WTC11 (cell line): ENCODE measurements around the gene RIGI. TPM values are rescaled to one million over a fixed set of nuclear protein-coding genes. Genes with fewer than 3 reads are reported as not detected.

ENCODE experiments used
- ATAC-seq: fragments of 200-7000 bp; cut with Tn5 transposase; 2 replicates; pipeline ENCODE4 v1.10.0; 2021; ENCODE audit warnings: mild to moderate bottlenecking, moderate library complexity
- CTCF ChIA-PET: fragments of 300-600 bp; sonication (Branson Sonifier 250); formaldehyde crosslinking; loops from one replicate; lab custom pipeline; 2021; ENCODE audit warnings: antibody characterized with exemption; lab: Charles Lee
- POLR2A ChIA-PET: fragments of 350-600 bp; sonication (Branson Sonifier 250); formaldehyde crosslinking; loops from one replicate; lab custom pipeline; 2021; ENCODE audit warnings: antibody characterized with exemption; lab: Charles Lee
- DNase-seq: peaks from one replicate; pipeline ENCODE4 v3.0.0; 2021; ENCODE audit warnings: low spot score
- H3K27ac Mint-ChIP-seq: 2 replicates; pipeline ENCODE4 v1.8.0; 2021; ENCODE audit warnings: mixed read lengths
- H3K27me3 Mint-ChIP-seq: 2 replicates; pipeline ENCODE4 v1.8.0; 2021; ENCODE audit warnings: low read depth, mild to moderate bottlenecking, moderate library complexity, mixed read lengths
- H3K36me3 Mint-ChIP-seq: 2 replicates; pipeline ENCODE4 v1.8.0; 2021; ENCODE audit warnings: mixed read lengths
- H3K4me1 Mint-ChIP-seq: 2 replicates; pipeline ENCODE4 v1.8.0; 2022; ENCODE audit warnings: mixed read lengths
- H3K4me3 Mint-ChIP-seq: 2 replicates; pipeline ENCODE4 v1.8.0; 2021; ENCODE audit warnings: mild to moderate bottlenecking, moderate library complexity, mixed read lengths
- H3K9me3 Mint-ChIP-seq: 2 replicates; pipeline ENCODE4 v1.8.0; 2021; ENCODE audit warnings: mixed read lengths
- NR3C1 ChIP-seq: sonication (generic); formaldehyde crosslinking; conservative IDR thresholded peaks from 2 replicates; pipeline ENCODE4 v1.8.1; 2023; ENCODE audit warnings: low read depth, mild to moderate bottlenecking, missing genetic modification reagents
- OVOL2 ChIP-seq: fragments of 250-450 bp; sonication (Bioruptor Pico); IDR thresholded peaks from 2 replicates; pipeline ENCODE4 v1.9.0; 2021; ENCODE audit warnings: mild to moderate bottlenecking, borderline replicate concordance
- ZNF121 ChIP-seq: sonication (generic); formaldehyde crosslinking; IDR thresholded peaks from 2 replicates; pipeline ENCODE4 v1.8.0; 2023; ENCODE audit warnings: missing genetic modification reagents
- ZNF219 ChIP-seq: sonication (generic); formaldehyde crosslinking; IDR thresholded peaks from 2 replicates; pipeline ENCODE4 v1.8.0; 2023; ENCODE audit warnings: missing genetic modification reagents, mild to moderate bottlenecking, borderline replicate concordance
- ZNF263 ChIP-seq: sonication (generic); formaldehyde crosslinking; IDR thresholded peaks from 2 replicates; pipeline ENCODE4 v1.8.1; 2022; ENCODE audit warnings: low read depth, mild to moderate bottlenecking, moderate library complexity, missing genetic modification reagents
- ZNF317 ChIP-seq: sonication (generic); formaldehyde crosslinking; IDR thresholded peaks from 2 replicates; pipeline ENCODE4 v1.8.1; 2023; ENCODE audit warnings: low read depth, mild to moderate bottlenecking, moderate library complexity, missing genetic modification reagents, borderline replicate concordance
- total RNA-seq: library from RNA; stranded (reverse); gene quantifications from 3 replicates; pipeline ENCODE4 v1.2.3, GENCODE V29; 2021
- TF ChIP-seq, protein P1 (sequence below): sonication (generic); formaldehyde crosslinking; IDR thresholded peaks from 2 replicates; pipeline ENCODE4 v1.8.1; 2022; ENCODE audit warnings: low read depth, missing genetic modification reagents, borderline replicate concordance
- TF ChIP-seq, protein P2 (sequence below): fragments of 250-450 bp; sonication (Bioruptor Pico); IDR thresholded peaks from 2 replicates; pipeline ENCODE4 v1.9.0; 2021; ENCODE audit warnings: mild to moderate bottlenecking
- TF ChIP-seq, protein P3 (sequence below): sonication (generic); formaldehyde crosslinking; IDR thresholded peaks from 2 replicates; pipeline ENCODE4 v1.8.0; 2023; ENCODE audit warnings: mild to moderate bottlenecking, missing genetic modification reagents
- TF ChIP-seq, protein P4 (sequence below): sonication (generic); formaldehyde crosslinking; IDR thresholded peaks from 2 replicates; pipeline ENCODE4 v1.8.0; 2023; ENCODE audit warnings: missing genetic modification reagents, mild to moderate bottlenecking, borderline replicate concordance
- TF ChIP-seq, protein P5 (sequence below): sonication (generic); formaldehyde crosslinking; IDR thresholded peaks from 2 replicates; pipeline ENCODE4 v1.8.1; 2023; ENCODE audit warnings: mild to moderate bottlenecking, missing genetic modification reagents, borderline replicate concordance

The RIGI gene
- total RNA-seq, 1 experiment from 2014 or later, result 7.5 TPM

DNA sequence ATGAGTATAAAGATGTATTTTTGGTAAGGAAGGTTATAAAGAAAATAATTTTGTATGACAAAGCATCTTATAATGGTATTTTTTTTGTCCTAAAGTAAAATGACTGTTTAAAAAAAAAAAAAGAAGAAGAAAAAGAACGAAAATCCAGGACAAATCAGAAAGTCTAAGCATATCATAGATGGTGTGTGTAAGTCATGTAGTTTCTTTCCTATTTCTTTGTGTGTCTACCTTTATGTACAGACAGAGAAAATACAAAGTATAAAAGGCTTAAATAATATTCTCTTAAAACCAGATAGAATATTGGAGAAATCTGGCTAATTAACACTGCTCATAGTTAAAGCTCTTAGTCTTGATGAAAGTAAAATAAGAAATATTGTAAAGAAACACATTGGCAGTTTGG lies 7.7 kb downstream of the RIGI start:
- Mint-ChIP-seq H3K27ac (no peak overlapping the region), H3K27me3 (no peaks in the 10 kb centered on the region; the same call in 1 of the 2 replicates), H3K4me1 (no peaks in the 10 kb centered on the region), H3K9me3 (peaks cover 72% of the 10 kb centered on the region), H3K4me3 (no peak overlapping the region), H3K36me3 (peaks cover 88% of the 10 kb centered on the region)
- POLR2A ChIA-PET, result no interaction called here
- no peak for ATAC-seq
- no peak for DNase-seq
- TF ChIP-seq, protein P1, sequence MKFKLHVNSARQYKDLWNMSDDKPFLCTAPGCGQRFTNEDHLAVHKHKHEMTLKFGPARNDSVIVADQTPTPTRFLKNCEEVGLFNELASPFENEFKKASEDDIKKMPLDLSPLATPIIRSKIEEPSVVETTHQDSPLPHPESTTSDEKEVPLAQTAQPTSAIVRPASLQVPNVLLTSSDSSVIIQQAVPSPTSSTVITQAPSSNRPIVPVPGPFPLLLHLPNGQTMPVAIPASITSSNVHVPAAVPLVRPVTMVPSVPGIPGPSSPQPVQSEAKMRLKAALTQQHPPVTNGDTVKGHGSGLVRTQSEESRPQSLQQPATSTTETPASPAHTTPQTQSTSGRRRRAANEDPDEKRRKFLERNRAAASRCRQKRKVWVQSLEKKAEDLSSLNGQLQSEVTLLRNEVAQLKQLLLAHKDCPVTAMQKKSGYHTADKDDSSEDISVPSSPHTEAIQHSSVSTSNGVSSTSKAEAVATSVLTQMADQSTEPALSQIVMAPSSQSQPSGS, result no peak
- no peak for TF ChIP-seq ZNF121 (CRISPR knock-in tag)
- no peak for TF ChIP-seq NR3C1 (CRISPR knock-in tag)
- TF ChIP-seq, protein P2, sequence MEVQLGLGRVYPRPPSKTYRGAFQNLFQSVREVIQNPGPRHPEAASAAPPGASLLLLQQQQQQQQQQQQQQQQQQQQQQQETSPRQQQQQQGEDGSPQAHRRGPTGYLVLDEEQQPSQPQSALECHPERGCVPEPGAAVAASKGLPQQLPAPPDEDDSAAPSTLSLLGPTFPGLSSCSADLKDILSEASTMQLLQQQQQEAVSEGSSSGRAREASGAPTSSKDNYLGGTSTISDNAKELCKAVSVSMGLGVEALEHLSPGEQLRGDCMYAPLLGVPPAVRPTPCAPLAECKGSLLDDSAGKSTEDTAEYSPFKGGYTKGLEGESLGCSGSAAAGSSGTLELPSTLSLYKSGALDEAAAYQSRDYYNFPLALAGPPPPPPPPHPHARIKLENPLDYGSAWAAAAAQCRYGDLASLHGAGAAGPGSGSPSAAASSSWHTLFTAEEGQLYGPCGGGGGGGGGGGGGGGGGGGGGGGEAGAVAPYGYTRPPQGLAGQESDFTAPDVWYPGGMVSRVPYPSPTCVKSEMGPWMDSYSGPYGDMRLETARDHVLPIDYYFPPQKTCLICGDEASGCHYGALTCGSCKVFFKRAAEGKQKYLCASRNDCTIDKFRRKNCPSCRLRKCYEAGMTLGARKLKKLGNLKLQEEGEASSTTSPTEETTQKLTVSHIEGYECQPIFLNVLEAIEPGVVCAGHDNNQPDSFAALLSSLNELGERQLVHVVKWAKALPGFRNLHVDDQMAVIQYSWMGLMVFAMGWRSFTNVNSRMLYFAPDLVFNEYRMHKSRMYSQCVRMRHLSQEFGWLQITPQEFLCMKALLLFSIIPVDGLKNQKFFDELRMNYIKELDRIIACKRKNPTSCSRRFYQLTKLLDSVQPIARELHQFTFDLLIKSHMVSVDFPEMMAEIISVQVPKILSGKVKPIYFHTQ (CRISPR knock-in tag), result no peak
- TF ChIP-seq, protein P3, sequence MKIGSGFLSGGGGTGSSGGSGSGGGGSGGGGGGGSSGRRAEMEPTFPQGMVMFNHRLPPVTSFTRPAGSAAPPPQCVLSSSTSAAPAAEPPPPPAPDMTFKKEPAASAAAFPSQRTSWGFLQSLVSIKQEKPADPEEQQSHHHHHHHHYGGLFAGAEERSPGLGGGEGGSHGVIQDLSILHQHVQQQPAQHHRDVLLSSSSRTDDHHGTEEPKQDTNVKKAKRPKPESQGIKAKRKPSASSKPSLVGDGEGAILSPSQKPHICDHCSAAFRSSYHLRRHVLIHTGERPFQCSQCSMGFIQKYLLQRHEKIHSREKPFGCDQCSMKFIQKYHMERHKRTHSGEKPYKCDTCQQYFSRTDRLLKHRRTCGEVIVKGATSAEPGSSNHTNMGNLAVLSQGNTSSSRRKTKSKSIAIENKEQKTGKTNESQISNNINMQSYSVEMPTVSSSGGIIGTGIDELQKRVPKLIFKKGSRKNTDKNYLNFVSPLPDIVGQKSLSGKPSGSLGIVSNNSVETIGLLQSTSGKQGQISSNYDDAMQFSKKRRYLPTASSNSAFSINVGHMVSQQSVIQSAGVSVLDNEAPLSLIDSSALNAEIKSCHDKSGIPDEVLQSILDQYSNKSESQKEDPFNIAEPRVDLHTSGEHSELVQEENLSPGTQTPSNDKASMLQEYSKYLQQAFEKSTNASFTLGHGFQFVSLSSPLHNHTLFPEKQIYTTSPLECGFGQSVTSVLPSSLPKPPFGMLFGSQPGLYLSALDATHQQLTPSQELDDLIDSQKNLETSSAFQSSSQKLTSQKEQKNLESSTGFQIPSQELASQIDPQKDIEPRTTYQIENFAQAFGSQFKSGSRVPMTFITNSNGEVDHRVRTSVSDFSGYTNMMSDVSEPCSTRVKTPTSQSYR (CRISPR knock-in tag), result no peak
- TF ChIP-seq, protein P4, sequence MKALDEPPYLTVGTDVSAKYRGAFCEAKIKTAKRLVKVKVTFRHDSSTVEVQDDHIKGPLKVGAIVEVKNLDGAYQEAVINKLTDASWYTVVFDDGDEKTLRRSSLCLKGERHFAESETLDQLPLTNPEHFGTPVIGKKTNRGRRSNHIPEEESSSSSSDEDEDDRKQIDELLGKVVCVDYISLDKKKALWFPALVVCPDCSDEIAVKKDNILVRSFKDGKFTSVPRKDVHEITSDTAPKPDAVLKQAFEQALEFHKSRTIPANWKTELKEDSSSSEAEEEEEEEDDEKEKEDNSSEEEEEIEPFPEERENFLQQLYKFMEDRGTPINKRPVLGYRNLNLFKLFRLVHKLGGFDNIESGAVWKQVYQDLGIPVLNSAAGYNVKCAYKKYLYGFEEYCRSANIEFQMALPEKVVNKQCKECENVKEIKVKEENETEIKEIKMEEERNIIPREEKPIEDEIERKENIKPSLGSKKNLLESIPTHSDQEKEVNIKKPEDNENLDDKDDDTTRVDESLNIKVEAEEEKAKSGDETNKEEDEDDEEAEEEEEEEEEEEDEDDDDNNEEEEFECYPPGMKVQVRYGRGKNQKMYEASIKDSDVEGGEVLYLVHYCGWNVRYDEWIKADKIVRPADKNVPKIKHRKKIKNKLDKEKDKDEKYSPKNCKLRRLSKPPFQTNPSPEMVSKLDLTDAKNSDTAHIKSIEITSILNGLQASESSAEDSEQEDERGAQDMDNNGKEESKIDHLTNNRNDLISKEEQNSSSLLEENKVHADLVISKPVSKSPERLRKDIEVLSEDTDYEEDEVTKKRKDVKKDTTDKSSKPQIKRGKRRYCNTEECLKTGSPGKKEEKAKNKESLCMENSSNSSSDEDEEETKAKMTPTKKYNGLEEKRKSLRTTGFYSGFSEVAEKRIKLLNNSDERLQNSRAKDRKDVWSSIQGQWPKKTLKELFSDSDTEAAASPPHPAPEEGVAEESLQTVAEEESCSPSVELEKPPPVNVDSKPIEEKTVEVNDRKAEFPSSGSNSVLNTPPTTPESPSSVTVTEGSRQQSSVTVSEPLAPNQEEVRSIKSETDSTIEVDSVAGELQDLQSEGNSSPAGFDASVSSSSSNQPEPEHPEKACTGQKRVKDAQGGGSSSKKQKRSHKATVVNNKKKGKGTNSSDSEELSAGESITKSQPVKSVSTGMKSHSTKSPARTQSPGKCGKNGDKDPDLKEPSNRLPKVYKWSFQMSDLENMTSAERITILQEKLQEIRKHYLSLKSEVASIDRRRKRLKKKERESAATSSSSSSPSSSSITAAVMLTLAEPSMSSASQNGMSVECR (CRISPR knock-in tag), result no peak
- no peak for TF ChIP-seq ZNF219 (CRISPR knock-in tag)
- TF ChIP-seq ZNF317, result no peak
- no peak for TF ChIP-seq OVOL2 (CRISPR knock-in tag)
- no peak for TF ChIP-seq ZNF263 (CRISPR knock-in tag)
- TF ChIP-seq, protein P5, sequence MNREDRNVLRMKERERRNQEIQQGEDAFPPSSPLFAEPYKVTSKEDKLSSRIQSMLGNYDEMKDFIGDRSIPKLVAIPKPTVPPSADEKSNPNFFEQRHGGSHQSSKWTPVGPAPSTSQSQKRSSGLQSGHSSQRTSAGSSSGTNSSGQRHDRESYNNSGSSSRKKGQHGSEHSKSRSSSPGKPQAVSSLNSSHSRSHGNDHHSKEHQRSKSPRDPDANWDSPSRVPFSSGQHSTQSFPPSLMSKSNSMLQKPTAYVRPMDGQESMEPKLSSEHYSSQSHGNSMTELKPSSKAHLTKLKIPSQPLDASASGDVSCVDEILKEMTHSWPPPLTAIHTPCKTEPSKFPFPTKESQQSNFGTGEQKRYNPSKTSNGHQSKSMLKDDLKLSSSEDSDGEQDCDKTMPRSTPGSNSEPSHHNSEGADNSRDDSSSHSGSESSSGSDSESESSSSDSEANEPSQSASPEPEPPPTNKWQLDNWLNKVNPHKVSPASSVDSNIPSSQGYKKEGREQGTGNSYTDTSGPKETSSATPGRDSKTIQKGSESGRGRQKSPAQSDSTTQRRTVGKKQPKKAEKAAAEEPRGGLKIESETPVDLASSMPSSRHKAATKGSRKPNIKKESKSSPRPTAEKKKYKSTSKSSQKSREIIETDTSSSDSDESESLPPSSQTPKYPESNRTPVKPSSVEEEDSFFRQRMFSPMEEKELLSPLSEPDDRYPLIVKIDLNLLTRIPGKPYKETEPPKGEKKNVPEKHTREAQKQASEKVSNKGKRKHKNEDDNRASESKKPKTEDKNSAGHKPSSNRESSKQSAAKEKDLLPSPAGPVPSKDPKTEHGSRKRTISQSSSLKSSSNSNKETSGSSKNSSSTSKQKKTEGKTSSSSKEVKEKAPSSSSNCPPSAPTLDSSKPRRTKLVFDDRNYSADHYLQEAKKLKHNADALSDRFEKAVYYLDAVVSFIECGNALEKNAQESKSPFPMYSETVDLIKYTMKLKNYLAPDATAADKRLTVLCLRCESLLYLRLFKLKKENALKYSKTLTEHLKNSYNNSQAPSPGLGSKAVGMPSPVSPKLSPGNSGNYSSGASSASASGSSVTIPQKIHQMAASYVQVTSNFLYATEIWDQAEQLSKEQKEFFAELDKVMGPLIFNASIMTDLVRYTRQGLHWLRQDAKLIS (CRISPR knock-in tag), result no peak
- CTCF ChIA-PET, result no interaction called here
